Measurements from ENCODE around the gene GPC1. TPM values are rescaled to one million over a fixed set of nuclear protein-coding genes. Genes with fewer than 3 reads are reported as not detected.

The GPC1 gene
- total RNA-seq, 2 donors from 2014 or later = 1.5 to 1.7 TPM

GRCh38 chr2:240401308-240401707 is 34.2 kb upstream of the GPC1 start:
- H3K27me3 Mint-ChIP-seq = peaks cover 6% of the 10 kb centered on the region
- H3K36me3 Mint-ChIP-seq (ENCODE audit: low read depth) = no peaks in the 10 kb centered on the region
- ATAC-seq = peak; percentile 49
- DNase-seq = no peak
- H3K27ac Mint-ChIP-seq = peak overlapping the region; percentile 90
- peak overlapping the region; percentile 25 for H3K4me3 Mint-ChIP-seq
- H3K9me3 ChIP-seq (ENCODE audit: control insufficient read depth, low read length, poor library complexity, severe bottlenecking) = no peaks in the 10 kb centered on the region
- peaks cover 27% of the 10 kb centered on the region for H3K4me1 Mint-ChIP-seq

- DNase-seq (peak in 1 of 3 donors; percentile 4), ATAC-seq (no peak)
- Mint-ChIP-seq H3K4me3 (peak overlapping the region; percentile 64), H3K4me1 (peaks cover 27% of the 10 kb centered on the region), H3K36me3 (ENCODE audit: low read depth) (no peaks in the 10 kb centered on the region), H3K27ac (peak overlapping the region; percentile 90), H3K27me3 (peaks cover 6% of the 10 kb centered on the region)
- H3K9me3 ChIP-seq (ENCODE audit: control insufficient read depth, low read length, poor library complexity, severe bottlenecking) = no peaks in the 10 kb centered on the region
Measured at GRCh38 chr2:240401781-240402551, 33.5 kb upstream of the GPC1 start.

- H3K9me3 ChIP-seq (ENCODE audit: control insufficient read depth, low read length, poor library complexity, severe bottlenecking) = no peaks in the 10 kb centered on the region
- H3K4me3 Mint-ChIP-seq = peak overlapping the region; percentile 92
- DNase-seq (peak in 1 of 3 donors; percentile 5), ATAC-seq (no peak)
- H3K36me3 Mint-ChIP-seq (ENCODE audit: low read depth) = no peaks in the 10 kb centered on the region
- H3K27me3 Mint-ChIP-seq = peaks cover 6% of the 10 kb centered on the region
- H3K4me1 Mint-ChIP-seq = peaks cover 27% of the 10 kb centered on the region
- H3K27ac Mint-ChIP-seq = peak overlapping the region; percentile 90
Measured at GRCh38 chr2:240402566-240403272, 32.7 kb upstream of the GPC1 start.

GRCh38 chr2:240403396-240404104 is 31.9 kb upstream of the GPC1 start:
- ATAC-seq (no peak), DNase-seq (no peak)
- peak overlapping the region; percentile 90 for H3K27ac Mint-ChIP-seq
- H3K27me3 Mint-ChIP-seq = peaks cover 6% of the 10 kb centered on the region
- no peaks in the 10 kb centered on the region for H3K9me3 ChIP-seq (ENCODE audit: control insufficient read depth, low read length, poor library complexity, severe bottlenecking)
- peaks cover 27% of the 10 kb centered on the region for H3K4me1 Mint-ChIP-seq
- H3K4me3 Mint-ChIP-seq = peak overlapping the region; percentile 92
- H3K36me3 Mint-ChIP-seq (ENCODE audit: low read depth) = no peaks in the 10 kb centered on the region

GRCh38 chr2:240404174-240404852 is 31.1 kb upstream of the GPC1 start:
- ATAC-seq (no peak), DNase-seq (no peak)
- Mint-ChIP-seq H3K4me3 (no peak overlapping the region), H3K27ac (peak overlapping the region; percentile 90), H3K4me1 (peaks cover 29% of the 10 kb centered on the region), H3K27me3 (peaks cover 6% of the 10 kb centered on the region), H3K36me3 (ENCODE audit: low read depth) (no peaks in the 10 kb centered on the region)
- no peaks in the 10 kb centered on the region for H3K9me3 ChIP-seq (ENCODE audit: control insufficient read depth, low read length, poor library complexity, severe bottlenecking)

GRCh38 chr2:240405133-240405532 is 30.3 kb upstream of the GPC1 start:
- DNase-seq = peak in 1 of 3 donors; percentile 1
- H3K9me3 ChIP-seq (ENCODE audit: control insufficient read depth, low read length, poor library complexity, severe bottlenecking) = no peaks in the 10 kb centered on the region
- Mint-ChIP-seq H3K4me3 (no peak overlapping the region), H3K36me3 (ENCODE audit: low read depth) (no peaks in the 10 kb centered on the region), H3K27ac (peak overlapping the region; percentile 81), H3K4me1 (peaks cover 29% of the 10 kb centered on the region), H3K27me3 (peaks cover 6% of the 10 kb centered on the region)
- no peak for ATAC-seq

- H3K4me1 Mint-ChIP-seq = peaks cover 26% of the 10 kb centered on the region
- no peak overlapping the region for H3K4me3 Mint-ChIP-seq
- peak in 1 of 3 donors; percentile 3 for DNase-seq
- H3K27ac Mint-ChIP-seq = peak overlapping the region; percentile 81
- no peak for ATAC-seq
- peaks cover 8% of the 10 kb centered on the region for H3K27me3 Mint-ChIP-seq
- no peaks in the 10 kb centered on the region for H3K36me3 Mint-ChIP-seq (ENCODE audit: low read depth)
- H3K9me3 ChIP-seq (ENCODE audit: control insufficient read depth, low read length, poor library complexity, severe bottlenecking) = no peaks in the 10 kb centered on the region
Measured at GRCh38 chr2:240405684-240406313, 29.7 kb upstream of the GPC1 start.

- H3K9me3 ChIP-seq (ENCODE audit: control insufficient read depth, low read length, poor library complexity, severe bottlenecking) = no peaks in the 10 kb centered on the region
- Mint-ChIP-seq H3K4me1 (peaks cover 20% of the 10 kb centered on the region), H3K27me3 (peaks cover 8% of the 10 kb centered on the region), H3K27ac (no peak overlapping the region), H3K36me3 (ENCODE audit: low read depth) (no peaks in the 10 kb centered on the region), H3K4me3 (no peak overlapping the region)
- ATAC-seq (no peak), DNase-seq (no peak)
Measured at GRCh38 chr2:240407090-240407489, 28.4 kb upstream of the GPC1 start.

GRCh38 chr2:240410004-240410403 is 25.5 kb upstream of the GPC1 start:
- H3K9me3 ChIP-seq (ENCODE audit: control insufficient read depth, low read length, poor library complexity, severe bottlenecking) = no peaks in the 10 kb centered on the region
- no peak overlapping the region for H3K4me3 Mint-ChIP-seq
- DNase-seq = no peak
- H3K27ac Mint-ChIP-seq = peak overlapping the region; percentile 51
- no peak for ATAC-seq
- peaks cover 4% of the 10 kb centered on the region for H3K4me1 Mint-ChIP-seq
- peaks cover 8% of the 10 kb centered on the region for H3K27me3 Mint-ChIP-seq
- no peaks in the 10 kb centered on the region for H3K36me3 Mint-ChIP-seq (ENCODE audit: low read depth)

GRCh38 chr2:240410808-240411207 is 24.7 kb upstream of the GPC1 start:
- H3K36me3 Mint-ChIP-seq (ENCODE audit: low read depth) = no peaks in the 10 kb centered on the region

GRCh38 chr2:240411261-240412160 is 24.0 kb upstream of the GPC1 start:
- H3K9me3 ChIP-seq (ENCODE audit: control insufficient read depth, low read length, poor library complexity, severe bottlenecking) = no peaks in the 10 kb centered on the region
- no peaks in the 10 kb centered on the region for H3K36me3 Mint-ChIP-seq (ENCODE audit: low read depth)
- ATAC-seq (no peak), DNase-seq (peak in 1 of 3 donors; percentile 6)
- no peak overlapping the region for H3K27ac Mint-ChIP-seq
- peaks cover 2% of the 10 kb centered on the region for H3K4me1 Mint-ChIP-seq
- peaks cover 8% of the 10 kb centered on the region for H3K27me3 Mint-ChIP-seq
- H3K4me3 Mint-ChIP-seq = no peak overlapping the region

More at GRCh38 chr2:240410808-240411207, 24.7 kb upstream of the GPC1 start:
- Mint-ChIP-seq H3K4me1 (peaks cover 2% of the 10 kb centered on the region), H3K4me3 (no peak overlapping the region), H3K27ac (no peak overlapping the region), H3K27me3 (peaks cover 8% of the 10 kb centered on the region)
- no peaks in the 10 kb centered on the region for H3K9me3 ChIP-seq (ENCODE audit: control insufficient read depth, low read length, poor library complexity, severe bottlenecking)
- DNase-seq (no peak), ATAC-seq (no peak)

All from T-helper 17 cell (primary cell).